K562 (cell line): Measurements from ENCODE around the gene CDH12.

ENCODE experiments used
- CTCF ChIP-seq, 3 experiments: IDR thresholded peaks in 2 of 3; conservative IDR thresholded peaks in 1 of 3; 2 replicates each; pipeline ENCODE4 v1.5.1; 2011 to 2012; ENCODE audit warnings: low read length in 3 of 3, mild to moderate bottlenecking in 3 of 3, control low read depth in 2 of 3, improper control_type of control experiment in 1 of 3, inconsistent platforms in 1 of 3, low read depth in 1 of 3, mixed read lengths in 1 of 3, moderate library complexity in 1 of 3; ENCODE audit not compliant: insufficient read depth in 2 of 3
- NFYB ChIP-seq: IDR thresholded peaks from 2 replicates; pipeline ENCODE4 v1.6.1; 2011; ENCODE audit warnings: mild to moderate bottlenecking, moderate library complexity; ENCODE audit not compliant: insufficient read length; ENCODE audit errors: extremely low read depth
- POLR2A ChIP-seq: fragments of 450-650 bp; conservative IDR thresholded peaks from 2 replicates; pipeline ENCODE4 v1.6.1; 2016

DNA sequence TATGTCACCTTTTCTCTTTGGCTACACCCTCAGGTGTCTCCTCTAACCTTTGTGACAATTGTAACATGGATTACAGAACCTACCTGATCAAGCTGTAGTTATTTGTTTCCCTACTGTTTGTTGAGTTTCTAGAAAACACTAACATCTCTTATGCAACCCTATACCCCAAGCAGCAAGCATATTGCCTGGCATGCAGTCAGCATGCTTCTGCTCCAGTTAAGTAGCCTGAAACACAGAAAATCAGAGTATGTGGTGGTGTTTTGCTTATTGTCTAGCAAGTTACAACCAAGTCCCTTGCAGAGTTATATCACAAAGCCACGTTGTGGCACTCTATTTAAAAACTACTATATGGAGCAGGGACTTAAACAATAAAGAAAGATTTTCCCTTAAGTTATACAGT is 131.1 kb downstream of the CDH12 start:
- TF ChIP-seq NFYB (no peak), POLR2A (no peak), CTCF (IDR thresholded peaks at IDR 0.05 in 2 of 3, conservative IDR thresholded peaks at IDR 0.05 in 1 of 3; ENCODE audit: insufficient read depth in 2 of 3, low read depth in 1 of 3, low read length in 3 of 3) (no peak)
